NCI-H82 treated with DMSO at 0.1 percent for 48 hours (cell line): Measurements from ENCODE around the gene NUTF2.
A peak's percentile ranks its signal among the peaks of the same experiment; 100 is the strongest.

ENCODE experiments used
- DNase-seq: peaks from one replicate; lab custom pipeline; 2025; ENCODE audit not compliant: unreplicated experiment; lab: John Stamatoyannopoulos, UW

NUTF2 gene

GRCh38 chr16:67846320-67847063, at the start of gene NUTF2:
Gene NUTF2, plus strand, starts transcription at chr16:67846933. Its CDS starts 18,198 bp downstream, at chr16:67865131.
- peak; percentile 95 for DNase-seq

- DNase-seq: no peak
Measured at GRCh38 chr16:67800338-67800926, 46.3 kb upstream of the NUTF2 start.

- DNase-seq: no peak
Measured at GRCh38 chr16:67801241-67801640, 45.5 kb upstream of the NUTF2 start.

GRCh38 chr16:67801883-67802282, 44.9 kb upstream of the NUTF2 start:
- no peak for DNase-seq

- no peak for DNase-seq
Measured at GRCh38 chr16:67803894-67804293, 42.8 kb upstream of the NUTF2 start.

- no peak for DNase-seq
Measured at GRCh38 chr16:67804853-67805542, 41.7 kb upstream of the NUTF2 start.

GRCh38 chr16:67805718-67806427, 40.9 kb upstream of the NUTF2 start:
- DNase-seq: no peak

GRCh38 chr16:67806428-67807147, 40.1 kb upstream of the NUTF2 start, which contains the start of the genes RANBP10 and TSNAXIP1:
Gene RANBP10, minus strand, starts transcription at chr16:67806560. Its CDS starts 24 bp downstream, at chr16:67806536.
Gene TSNAXIP1, plus strand, starts transcription at chr16:67806889. Its CDS starts 261 bp downstream, at chr16:67807150.
- peak; percentile 98 for DNase-seq

GRCh38 chr16:67807148-67807682, 39.5 kb upstream of the NUTF2 start:
- no peak for DNase-seq

- no peak for DNase-seq
Measured at GRCh38 chr16:67811899-67812298, 34.8 kb upstream of the NUTF2 start.

- no peak for DNase-seq
Measured at GRCh38 chr16:67814567-67814966, 32.2 kb upstream of the NUTF2 start.

- DNase-seq: no peak
Measured at GRCh38 chr16:67820608-67821259, 26.0 kb upstream of the NUTF2 start.

- no peak for DNase-seq
Measured at GRCh38 chr16:67822511-67822910, 24.2 kb upstream of the NUTF2 start.

GRCh38 chr16:67825119-67825518, 21.6 kb upstream of the NUTF2 start:
- DNase-seq: no peak

- no peak for DNase-seq
Measured at GRCh38 chr16:67825906-67826305, 20.8 kb upstream of the NUTF2 start.

- DNase-seq: no peak
Measured at GRCh38 chr16:67828651-67829050, 18.1 kb upstream of the NUTF2 start.

GRCh38 chr16:67833030-67833414, 13.7 kb upstream of the NUTF2 start:
- DNase-seq: no peak

GRCh38 chr16:67833415-67834241, 13.1 kb upstream of the NUTF2 start:
- DNase-seq: peak; percentile 65

- DNase-seq: no peak
Measured at GRCh38 chr16:67834242-67834614, 12.5 kb upstream of the NUTF2 start.
